HEK293 (cell line): Measurements from ENCODE around the gene USH1G.

Source experiments
- CTCF ChIA-PET: fragments of 350-600 bp; formaldehyde crosslinking; extraction: SDS; loops from one replicate; lab custom pipeline; 2021; ENCODE audit warnings: antibody characterized with exemption; lab: Yijun Ruan, JAX
- POLR2A ChIA-PET: fragments of 300-600 bp; formaldehyde crosslinking; extraction: SDS; loops from one replicate; lab custom pipeline; 2020; ENCODE audit warnings: antibody characterized with exemption, inconsistent platforms; lab: Yijun Ruan, JAX
- H3K27ac ChIP-seq: fragments of 200-500 bp; sonication (Bioruptor generic); 2 replicates; pipeline ENCODE4 v1.5.1; 2014; ENCODE audit warnings: low read depth, low read length, control low read depth, inconsistent platforms; ENCODE audit errors: extremely low read depth
- H3K36me3 ChIP-seq, 2 experiments: fragments of 200-500 bp in 1 of 2; sonication (Bioruptor generic) in 1 of 2; 1 replicate in 1 of 2; 2 replicates in 1 of 2; pipeline ENCODE4 v1.5.1; 2014 to 2017; ENCODE audit warnings: inconsistent platforms in 2 of 2, low read length in 2 of 2; ENCODE audit not compliant: control insufficient read depth in 2 of 2, insufficient read depth in 1 of 2
- H3K4me1 ChIP-seq: fragments of 200-500 bp; sonication (Bioruptor generic); 2 replicates; pipeline ENCODE4 v1.5.1; 2014; ENCODE audit warnings: mild to moderate bottlenecking, low read length, inconsistent platforms; ENCODE audit not compliant: control insufficient read depth, insufficient read depth
- H3K4me3 ChIP-seq: 2 replicates; pipeline ENCODE4 v1.5.1; 2011; ENCODE audit warnings: low read depth, mild to moderate bottlenecking, control low read depth, low read length, moderate library complexity
- H3K9me3 ChIP-seq: fragments of 200-500 bp; sonication (Bioruptor generic); 2 replicates; pipeline ENCODE4 v1.5.1; 2014; ENCODE audit warnings: low read depth, low read length, inconsistent platforms; ENCODE audit not compliant: control insufficient read depth, insufficient read depth
- BCL11B ChIP-seq: fragments of 450-650 bp; formaldehyde crosslinking; IDR thresholded peaks from 2 replicates; pipeline ENCODE4 v1.5.1; 2016; ENCODE audit warnings: low read depth, missing biosample characterization, missing genetic modification characterization
- GLIS1 ChIP-seq: fragments of 450-650 bp; formaldehyde crosslinking; IDR thresholded peaks from 2 replicates; pipeline ENCODE4 v1.5.1; 2016; ENCODE audit warnings: missing biosample characterization, missing genetic modification characterization
- HOXA7 ChIP-seq: sonication (generic); formaldehyde crosslinking; IDR thresholded peaks from 2 replicates; pipeline ENCODE4 v1.8.1; 2022; ENCODE audit warnings: missing genetic modification reagents, borderline replicate concordance
- HOXC10 ChIP-seq: sonication (generic); formaldehyde crosslinking; IDR thresholded peaks from 2 replicates; pipeline ENCODE4 v1.8.1; 2023; ENCODE audit warnings: mild to moderate bottlenecking, missing genetic modification reagents
- KLF1 ChIP-seq: fragments of 450-650 bp; formaldehyde crosslinking; IDR thresholded peaks from 2 replicates; pipeline ENCODE4 v1.5.1; 2016; ENCODE audit warnings: missing biosample characterization, missing genetic modification characterization
- MEIS1 ChIP-seq: sonication (generic); formaldehyde crosslinking; IDR thresholded peaks from 2 replicates; pipeline ENCODE4 v1.8.1; 2022; ENCODE audit warnings: missing genetic modification reagents, mild to moderate bottlenecking, borderline replicate concordance
- SP7 ChIP-seq: fragments of 450-650 bp; formaldehyde crosslinking; IDR thresholded peaks from 2 replicates; pipeline ENCODE4 v1.5.1; 2016; ENCODE audit warnings: missing biosample characterization, missing genetic modification characterization
- ZNF24 ChIP-seq: fragments of 450-650 bp; formaldehyde crosslinking; IDR thresholded peaks from 2 replicates; pipeline ENCODE4 v1.5.1; 2016; ENCODE audit warnings: missing biosample characterization, missing genetic modification characterization
- ZNF311 ChIP-seq: fragments of 450-650 bp; formaldehyde crosslinking; IDR thresholded peaks from 2 replicates; pipeline ENCODE4 v1.5.1; 2017; ENCODE audit warnings: missing biosample characterization, missing genetic modification characterization, borderline replicate concordance
- ZNF366 ChIP-seq: fragments of 450-650 bp; formaldehyde crosslinking; conservative IDR thresholded peaks from 2 replicates; pipeline ENCODE4 v1.5.1; 2016; ENCODE audit warnings: missing biosample characterization, missing genetic modification characterization
- ZNF529 ChIP-seq: fragments of 450-650 bp; formaldehyde crosslinking; IDR thresholded peaks from 2 replicates; pipeline ENCODE4 v1.5.1; 2017; ENCODE audit warnings: missing genetic modification characterization, missing biosample characterization; ENCODE audit not compliant: insufficient replicate concordance
- ZNF580 ChIP-seq: fragments of 450-650 bp; formaldehyde crosslinking; IDR thresholded peaks from 2 replicates; pipeline ENCODE4 v1.5.1; 2016; ENCODE audit warnings: missing biosample characterization, missing genetic modification characterization
- ZNF658 ChIP-seq: fragments of 450-650 bp; formaldehyde crosslinking; IDR thresholded peaks from 2 replicates; pipeline ENCODE4; 2016; ENCODE audit warnings: missing biosample characterization, missing genetic modification characterization
- ZNF830 ChIP-seq: fragments of 450-650 bp; IDR thresholded peaks from 2 replicates; pipeline ENCODE4 v1.5.0; 2018; ENCODE audit warnings: missing biosample characterization, missing genetic modification characterization, low read depth, mild to moderate bottlenecking, moderate library complexity
- ZSCAN18 ChIP-seq: fragments of 450-650 bp; formaldehyde crosslinking; IDR thresholded peaks from 2 replicates; pipeline ENCODE4 v1.5.1; 2016; ENCODE audit warnings: missing biosample characterization, missing genetic modification characterization
- TF ChIP-seq, protein P1 (sequence below): fragments of 450-650 bp; formaldehyde crosslinking; IDR thresholded peaks from 2 replicates; pipeline ENCODE4 v1.5.1; 2017; ENCODE audit warnings: missing biosample characterization, missing genetic modification characterization
- TF ChIP-seq, protein P2 (sequence below): fragments of 450-650 bp; formaldehyde crosslinking; IDR thresholded peaks from 2 replicates; pipeline ENCODE4 v1.5.1; 2016; ENCODE audit warnings: missing biosample characterization, missing genetic modification characterization, borderline replicate concordance

Gene USH1G

GRCh38 chr17:74947041-74947754 lies 24.1 kb upstream of the USH1G start:
- TF ChIP-seq, protein P1, sequence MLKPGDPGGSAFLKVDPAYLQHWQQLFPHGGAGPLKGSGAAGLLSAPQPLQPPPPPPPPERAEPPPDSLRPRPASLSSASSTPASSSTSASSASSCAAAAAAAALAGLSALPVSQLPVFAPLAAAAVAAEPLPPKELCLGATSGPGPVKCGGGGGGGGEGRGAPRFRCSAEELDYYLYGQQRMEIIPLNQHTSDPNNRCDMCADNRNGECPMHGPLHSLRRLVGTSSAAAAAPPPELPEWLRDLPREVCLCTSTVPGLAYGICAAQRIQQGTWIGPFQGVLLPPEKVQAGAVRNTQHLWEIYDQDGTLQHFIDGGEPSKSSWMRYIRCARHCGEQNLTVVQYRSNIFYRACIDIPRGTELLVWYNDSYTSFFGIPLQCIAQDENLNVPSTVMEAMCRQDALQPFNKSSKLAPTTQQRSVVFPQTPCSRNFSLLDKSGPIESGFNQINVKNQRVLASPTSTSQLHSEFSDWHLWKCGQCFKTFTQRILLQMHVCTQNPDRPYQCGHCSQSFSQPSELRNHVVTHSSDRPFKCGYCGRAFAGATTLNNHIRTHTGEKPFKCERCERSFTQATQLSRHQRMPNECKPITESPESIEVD (tag by site-specific recombination), result no peak
- TF ChIP-seq ZNF830 (no peak), ZNF658 (tag by site-specific recombination) (no peak), ZNF311 (no peak), SP7 (tag by site-specific recombination) (no peak)
- ChIA-PET CTCF (interaction anchor here (0.7 to 10.3 kb wide), 4 partner anchors 12 to 323 kb away, joined by 3 to 100 read pairs (median 4); partner anchors contain the start of gene OTOP2), POLR2A (no interaction called here)
- H3K4me3 ChIP-seq, result no peak overlapping the region
- no peaks in the 10 kb centered on the region for H3K36me3 ChIP-seq
- H3K4me1 ChIP-seq, result no peaks in the 10 kb centered on the region
- no peaks in the 10 kb centered on the region for H3K9me3 ChIP-seq
- no peak overlapping the region for H3K27ac ChIP-seq

DNA sequence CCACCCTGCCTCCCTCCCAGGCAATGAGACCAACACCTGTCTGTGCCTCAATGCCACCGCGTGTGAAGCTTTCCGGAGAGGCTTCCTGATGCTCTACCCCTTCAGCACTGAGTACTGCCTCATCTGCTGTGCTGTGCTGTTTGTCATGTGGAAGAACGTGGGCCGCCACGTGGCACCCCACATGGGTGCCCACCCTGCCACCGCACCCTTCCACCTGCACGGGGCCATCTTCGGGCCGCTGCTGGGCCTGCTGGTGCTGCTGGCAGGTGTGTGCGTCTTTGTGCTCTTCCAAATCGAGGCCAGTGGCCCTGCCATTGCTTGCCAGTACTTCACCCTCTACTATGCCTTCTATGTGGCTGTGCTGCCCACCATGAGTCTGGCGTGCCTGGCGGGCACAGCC lies 23.6 kb upstream of the USH1G start:
- Histone ChIP-seq H3K36me3 (no peaks in the 10 kb centered on the region), H3K27ac (no peak overlapping the region), H3K4me1 (no peaks in the 10 kb centered on the region), H3K9me3 (no peaks in the 10 kb centered on the region), H3K4me3 (no peak overlapping the region)
- ChIA-PET CTCF (interaction anchor here (1.0 to 10.3 kb wide), 2 partner anchors 13 to 23 kb away, joined by 4 to 100 read pairs; partner anchors contain the start of gene OTOP2), POLR2A (interaction anchor here (1.1 kb wide), 1 partner anchor 25 kb away, joined by 3 read pairs; the partner anchor contains the start of gene HID1)
- TF ChIP-seq ZNF580 (tag by site-specific recombination), result no peak

GRCh38 chr17:74945543-74945942 lies 22.5 kb upstream of the USH1G start:
- H3K4me3 ChIP-seq, result no peak overlapping the region
- no peaks in the 10 kb centered on the region for H3K9me3 ChIP-seq
- ChIA-PET POLR2A (interaction anchor here (1.1 kb wide), 1 partner anchor 27 kb away, joined by 3 read pairs; the partner anchor contains the start of gene HID1), CTCF (interaction anchor here (10.3 kb wide), 1 partner anchor 14 kb away, joined by 100 read pairs; no protein-coding TSS in a partner anchor)
- H3K27ac ChIP-seq, result no peak overlapping the region
- H3K36me3 ChIP-seq, result no peaks in the 10 kb centered on the region
- H3K4me1 ChIP-seq, result no peaks in the 10 kb centered on the region
- TF ChIP-seq MEIS1 (CRISPR knock-in tag) (no peak), HOXC10 (CRISPR knock-in tag) (no peak), KLF1 (tag by site-specific recombination) (no peak), ZNF24 (tag by site-specific recombination) (no peak), ZNF529 (tag by site-specific recombination) (no peak), BCL11B (tag by site-specific recombination) (no peak), ZNF366 (tag by site-specific recombination) (no peak), GLIS1 (tag by site-specific recombination) (no peak), ZSCAN18 (tag by site-specific recombination) (no peak), HOXA7 (CRISPR knock-in tag) (no peak)
- TF ChIP-seq, protein P2, sequence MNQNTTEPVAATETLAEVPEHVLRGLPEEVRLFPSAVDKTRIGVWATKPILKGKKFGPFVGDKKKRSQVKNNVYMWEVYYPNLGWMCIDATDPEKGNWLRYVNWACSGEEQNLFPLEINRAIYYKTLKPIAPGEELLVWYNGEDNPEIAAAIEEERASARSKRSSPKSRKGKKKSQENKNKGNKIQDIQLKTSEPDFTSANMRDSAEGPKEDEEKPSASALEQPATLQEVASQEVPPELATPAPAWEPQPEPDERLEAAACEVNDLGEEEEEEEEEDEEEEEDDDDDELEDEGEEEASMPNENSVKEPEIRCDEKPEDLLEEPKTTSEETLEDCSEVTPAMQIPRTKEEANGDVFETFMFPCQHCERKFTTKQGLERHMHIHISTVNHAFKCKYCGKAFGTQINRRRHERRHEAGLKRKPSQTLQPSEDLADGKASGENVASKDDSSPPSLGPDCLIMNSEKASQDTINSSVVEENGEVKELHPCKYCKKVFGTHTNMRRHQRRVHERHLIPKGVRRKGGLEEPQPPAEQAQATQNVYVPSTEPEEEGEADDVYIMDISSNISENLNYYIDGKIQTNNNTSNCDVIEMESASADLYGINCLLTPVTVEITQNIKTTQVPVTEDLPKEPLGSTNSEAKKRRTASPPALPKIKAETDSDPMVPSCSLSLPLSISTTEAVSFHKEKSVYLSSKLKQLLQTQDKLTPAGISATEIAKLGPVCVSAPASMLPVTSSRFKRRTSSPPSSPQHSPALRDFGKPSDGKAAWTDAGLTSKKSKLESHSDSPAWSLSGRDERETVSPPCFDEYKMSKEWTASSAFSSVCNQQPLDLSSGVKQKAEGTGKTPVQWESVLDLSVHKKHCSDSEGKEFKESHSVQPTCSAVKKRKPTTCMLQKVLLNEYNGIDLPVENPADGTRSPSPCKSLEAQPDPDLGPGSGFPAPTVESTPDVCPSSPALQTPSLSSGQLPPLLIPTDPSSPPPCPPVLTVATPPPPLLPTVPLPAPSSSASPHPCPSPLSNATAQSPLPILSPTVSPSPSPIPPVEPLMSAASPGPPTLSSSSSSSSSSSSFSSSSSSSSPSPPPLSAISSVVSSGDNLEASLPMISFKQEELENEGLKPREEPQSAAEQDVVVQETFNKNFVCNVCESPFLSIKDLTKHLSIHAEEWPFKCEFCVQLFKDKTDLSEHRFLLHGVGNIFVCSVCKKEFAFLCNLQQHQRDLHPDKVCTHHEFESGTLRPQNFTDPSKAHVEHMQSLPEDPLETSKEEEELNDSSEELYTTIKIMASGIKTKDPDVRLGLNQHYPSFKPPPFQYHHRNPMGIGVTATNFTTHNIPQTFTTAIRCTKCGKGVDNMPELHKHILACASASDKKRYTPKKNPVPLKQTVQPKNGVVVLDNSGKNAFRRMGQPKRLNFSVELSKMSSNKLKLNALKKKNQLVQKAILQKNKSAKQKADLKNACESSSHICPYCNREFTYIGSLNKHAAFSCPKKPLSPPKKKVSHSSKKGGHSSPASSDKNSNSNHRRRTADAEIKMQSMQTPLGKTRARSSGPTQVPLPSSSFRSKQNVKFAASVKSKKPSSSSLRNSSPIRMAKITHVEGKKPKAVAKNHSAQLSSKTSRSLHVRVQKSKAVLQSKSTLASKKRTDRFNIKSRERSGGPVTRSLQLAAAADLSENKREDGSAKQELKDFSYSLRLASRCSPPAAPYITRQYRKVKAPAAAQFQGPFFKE (tag by site-specific recombination), result no peak
